ENCODE data around the gene EMID1.

The EMID1 gene

DNA sequence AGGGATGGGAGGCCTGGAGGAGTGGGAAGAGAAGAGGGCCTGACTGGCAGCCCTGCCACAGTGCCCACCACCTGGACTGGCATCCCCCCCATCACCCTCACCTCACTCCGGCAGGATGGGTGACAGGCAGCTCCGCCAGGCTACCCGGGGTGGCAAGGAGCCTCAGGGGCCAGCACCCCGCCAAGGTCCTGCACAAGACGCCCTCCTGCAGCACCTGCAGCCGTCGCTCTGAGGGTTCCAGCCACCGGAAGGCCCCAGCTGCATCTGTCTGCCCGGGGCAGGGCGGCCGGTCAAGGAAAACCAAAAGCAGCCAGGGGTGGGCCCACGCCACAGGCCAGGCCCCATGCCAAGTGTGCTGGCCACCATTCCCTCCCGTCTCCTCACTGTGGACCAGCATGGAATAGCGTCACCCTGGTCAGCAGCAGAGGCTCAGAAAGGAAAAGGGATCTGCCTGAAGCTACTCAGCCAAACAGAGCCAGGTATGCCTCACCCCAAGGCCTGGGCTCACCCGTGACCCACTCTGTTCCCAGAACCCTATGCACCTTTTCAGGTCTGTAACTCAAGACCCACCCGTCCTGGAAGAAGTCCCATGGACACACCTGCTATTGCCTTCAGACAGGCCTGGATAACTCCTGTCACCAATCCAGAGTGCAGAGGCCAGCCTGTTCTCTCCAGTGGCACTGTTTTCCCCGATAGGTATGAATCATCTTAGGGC, 55.1 kb downstream of the EMID1 start:
- DNase-seq (ENCODE audit: low read depth), result no peak

DNA sequence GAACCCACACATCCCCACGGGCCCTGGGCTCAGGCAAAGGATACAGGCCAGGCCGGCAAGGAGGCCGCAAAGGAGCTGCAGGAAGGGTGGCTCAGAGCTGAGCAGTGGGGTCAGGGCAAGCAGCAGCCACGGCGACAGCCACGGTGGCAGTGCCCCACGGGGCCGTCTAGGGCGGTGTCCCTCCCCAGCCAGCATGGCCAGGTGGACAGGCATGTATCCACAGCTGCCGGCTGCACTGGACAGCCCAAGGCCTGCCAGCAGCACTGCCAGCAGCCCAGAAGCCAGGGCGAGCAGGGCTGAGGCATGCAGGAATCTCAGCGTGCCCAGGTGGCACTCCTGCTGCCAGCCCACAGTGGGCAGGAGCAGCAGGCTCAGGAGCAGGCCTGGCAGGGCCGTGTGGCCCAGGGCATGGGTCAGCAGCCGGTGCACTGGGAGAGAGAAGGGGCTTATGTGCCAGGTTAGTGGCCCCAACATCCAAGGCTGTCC, 58.1 kb downstream of the EMID1 start:
- no peak for DNase-seq (ENCODE audit: low read depth)

- no peak for DNase-seq (ENCODE audit: low read depth)
Measured at GRCh38 chr22:29265305-29265704, 59.6 kb downstream of the EMID1 start.

- DNase-seq (ENCODE audit: low read depth), result no peak
Measured at GRCh38 chr22:29265929-29266328, 60.2 kb downstream of the EMID1 start.

DNA sequence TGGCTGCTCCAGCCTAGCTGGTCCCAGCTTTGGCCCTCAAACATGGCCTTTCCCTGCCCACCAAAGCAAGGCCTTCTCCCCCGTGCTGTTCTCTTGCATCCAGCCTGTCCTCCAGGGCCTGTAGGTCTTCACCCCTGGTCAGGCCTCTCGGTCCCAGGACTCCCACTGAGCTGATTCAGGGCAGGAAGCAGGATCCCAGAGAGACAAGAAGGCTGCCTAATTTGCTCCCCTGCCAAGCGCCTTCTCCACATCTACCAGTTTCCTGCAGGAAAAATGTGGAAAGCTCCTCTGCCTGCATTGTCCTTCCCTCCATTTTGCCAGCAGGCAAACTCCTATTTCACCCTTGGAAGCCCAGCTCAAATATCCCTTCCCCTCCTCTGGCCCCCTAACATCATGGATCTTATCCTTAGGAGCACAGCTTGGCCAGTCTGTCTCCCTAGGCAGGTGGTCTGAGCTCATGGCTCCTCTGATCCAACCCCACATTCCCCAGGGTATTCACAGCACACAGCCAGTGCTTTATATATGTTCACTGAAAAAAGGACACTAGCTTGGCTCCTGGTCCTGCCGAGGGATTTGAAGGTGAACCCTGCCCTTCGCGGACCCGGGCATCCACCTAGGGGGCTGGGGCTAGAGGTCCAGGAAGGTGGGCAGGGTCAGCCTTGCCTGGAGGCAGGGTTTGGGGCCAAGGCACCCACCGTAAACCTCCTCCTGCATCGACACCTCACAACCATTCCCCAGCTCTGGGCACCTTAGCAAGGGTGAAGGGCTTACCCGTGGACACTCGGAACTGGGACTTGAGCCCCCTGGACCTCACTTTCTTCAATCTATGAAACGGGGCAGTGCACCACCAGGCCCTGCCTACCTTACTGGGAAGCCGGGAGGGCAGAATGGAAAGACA, 61.1 kb downstream of the EMID1 start:
- no peak for DNase-seq (ENCODE audit: low read depth)

DNA sequence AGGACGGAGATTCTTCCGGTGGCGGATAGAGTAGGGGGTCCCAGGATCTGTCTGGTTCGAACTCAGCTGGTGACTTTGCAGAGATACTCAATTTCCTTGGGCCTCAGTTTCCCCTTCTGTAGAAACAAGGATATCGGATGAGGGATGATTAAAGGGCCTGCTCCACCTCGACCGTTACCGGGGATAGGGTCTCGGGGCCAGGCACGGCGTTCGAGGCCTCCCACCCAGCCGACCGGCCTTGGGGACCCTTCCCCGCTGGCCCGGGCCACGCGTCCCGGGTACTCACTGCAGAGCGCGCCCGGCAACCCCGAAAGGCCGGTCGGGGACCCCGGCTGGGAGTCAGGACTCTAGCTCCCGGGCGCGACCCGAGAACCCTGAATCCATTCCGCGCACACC, 61.8 kb downstream of the EMID1 start:
- DNase-seq (ENCODE audit: low read depth), result no peak

GRCh38 chr22:29267858-29268510, 62.3 kb downstream of the EMID1 start, which contains the start of the genes EWSR1 and RHBDD3:
EWSR1 (plus strand) TSS chr22:29268268; CDS start chr22:29268337, 69 bp downstream.
RHBDD3 (minus strand) TSS chr22:29267981; CDS start chr22:29265626, 2,355 bp downstream.
- DNase-seq (ENCODE audit: low read depth), result peak; percentile 98

DNA sequence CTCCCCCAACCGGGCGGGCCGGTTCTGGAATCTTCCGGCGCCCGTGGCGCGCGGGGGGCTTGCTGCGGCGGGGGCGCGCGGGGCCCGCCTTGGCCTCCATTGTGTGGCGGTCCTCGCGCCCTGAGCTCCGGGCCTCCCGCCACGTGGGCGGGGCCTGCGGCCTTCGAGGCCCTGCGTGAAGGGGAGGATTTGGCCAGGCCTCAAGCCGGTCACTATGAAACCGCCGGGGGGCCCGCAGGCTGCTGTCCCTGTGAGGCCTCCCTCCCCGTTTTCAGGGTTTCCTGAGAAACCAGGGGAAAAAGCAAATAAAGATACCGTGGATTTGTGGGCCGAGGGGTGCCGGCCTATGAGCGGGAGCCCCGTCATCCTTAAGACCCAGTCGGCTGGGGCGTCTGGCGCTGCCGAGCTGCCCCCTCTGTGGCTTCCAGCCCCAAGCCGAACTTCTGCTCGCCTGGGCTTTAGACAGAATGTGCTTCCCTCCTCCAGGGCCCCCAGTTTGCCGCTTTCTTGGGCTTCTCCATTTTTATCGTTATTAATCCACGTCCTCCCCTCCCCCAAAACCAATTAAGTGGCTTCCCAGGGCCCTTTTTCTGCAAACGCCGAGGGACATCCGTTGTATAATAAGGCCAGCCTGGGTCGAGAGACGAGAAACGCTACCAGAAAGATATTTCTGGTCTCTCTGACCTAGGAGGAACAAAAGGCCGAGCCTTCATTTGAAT, 63.0 kb downstream of the EMID1 start:
- peak; percentile 70 for DNase-seq (ENCODE audit: low read depth)

DNA sequence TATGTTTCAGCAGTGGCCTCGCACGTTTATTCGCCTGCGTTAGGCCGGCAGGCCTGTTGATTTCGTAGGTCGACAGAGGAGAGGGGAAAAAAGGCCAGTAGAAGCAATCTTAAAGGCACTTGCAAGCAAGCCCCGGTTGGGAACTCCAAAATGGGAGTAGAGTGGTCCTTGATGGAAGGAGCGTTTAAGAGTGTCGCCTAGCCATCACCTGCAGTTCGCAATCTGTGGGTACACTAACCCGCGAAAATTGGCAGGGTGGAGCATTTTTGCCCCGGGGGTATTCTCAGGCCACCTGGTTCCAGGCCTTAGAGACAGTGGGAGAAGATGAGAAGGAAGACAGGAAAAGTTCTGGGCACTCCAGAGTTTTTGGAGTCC, 63.5 kb downstream of the EMID1 start:
- DNase-seq (ENCODE audit: low read depth), result no peak

DNA sequence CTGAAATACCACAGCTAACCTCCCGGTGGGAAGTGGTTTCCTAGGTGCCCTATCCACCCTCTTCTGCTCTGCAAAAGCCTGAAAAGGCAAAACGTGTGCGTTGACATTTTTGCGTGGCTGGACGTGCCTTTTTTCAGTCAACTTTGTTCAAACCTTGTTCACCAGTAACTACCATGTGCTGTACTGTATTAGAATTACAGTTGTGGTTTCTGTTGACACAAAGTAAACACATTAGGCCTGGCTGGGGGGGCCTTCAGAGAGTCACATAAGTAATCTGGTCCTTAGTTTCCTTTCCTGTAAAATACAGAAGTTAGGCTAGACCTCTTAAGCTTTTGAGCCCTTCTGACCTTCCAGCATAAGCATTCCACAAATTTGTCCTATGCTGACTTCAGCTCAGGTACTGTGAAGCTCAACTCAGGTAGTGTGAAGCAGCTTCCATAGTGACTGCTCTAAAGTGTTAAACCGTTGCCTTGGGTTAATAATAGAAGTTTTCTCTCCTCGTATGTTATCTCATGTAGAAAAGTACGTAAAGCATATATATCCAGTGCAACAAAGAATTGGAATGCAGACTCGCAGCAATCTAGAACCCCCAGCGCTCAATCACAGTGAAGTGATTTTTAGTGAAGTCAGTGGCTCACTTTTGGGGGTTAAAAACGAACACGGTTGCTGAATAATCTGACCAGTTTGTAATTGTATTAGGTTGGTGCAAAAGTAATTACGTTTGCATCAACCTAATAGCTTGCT, 64.2 kb downstream of the EMID1 start:
- peak; percentile 40 for DNase-seq (ENCODE audit: low read depth)

- peak; percentile 74 for DNase-seq (ENCODE audit: low read depth)
Measured at GRCh38 chr22:29270475-29271271, 65.0 kb downstream of the EMID1 start.

GRCh38 chr22:29272624-29273023, 66.9 kb downstream of the EMID1 start:
- no peak for DNase-seq (ENCODE audit: low read depth)

GRCh38 chr22:29275167-29275566, 69.5 kb downstream of the EMID1 start:
- DNase-seq (ENCODE audit: low read depth), result no peak

DNA sequence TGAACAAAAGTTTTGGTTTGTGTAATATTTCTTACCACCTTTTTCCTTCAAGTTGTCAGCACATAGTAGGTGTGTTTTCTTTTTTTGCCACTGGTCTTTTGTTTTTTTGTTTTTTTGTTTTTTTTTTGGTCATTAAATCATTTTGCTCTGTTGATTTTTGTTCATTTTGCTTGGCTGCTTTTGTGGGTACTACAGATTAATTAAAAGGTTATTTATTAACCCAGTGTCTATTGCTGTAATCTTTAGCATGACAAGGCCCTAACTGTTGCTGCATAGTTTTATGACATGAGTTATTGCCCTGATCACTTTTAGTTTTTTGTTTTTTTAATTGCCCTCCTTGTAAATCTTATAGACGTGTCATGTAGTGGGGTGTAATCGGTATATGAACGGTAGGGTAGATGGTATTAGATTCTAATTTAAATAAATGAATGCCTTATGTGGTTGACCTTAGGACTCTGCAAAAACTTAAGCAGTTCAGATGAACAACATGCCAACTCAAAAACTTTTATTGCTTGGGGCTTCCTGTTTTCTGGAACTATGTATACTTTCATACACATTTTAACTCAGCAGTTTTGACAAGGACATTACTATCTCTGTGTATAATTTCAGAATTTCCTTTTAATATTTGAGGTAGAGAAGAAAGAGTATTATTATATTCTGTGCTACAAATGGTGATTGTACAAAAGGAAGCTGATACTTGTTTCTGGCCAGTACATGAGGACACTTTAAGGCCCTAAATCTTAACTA, 70.3 kb downstream of the EMID1 start:
- DNase-seq (ENCODE audit: low read depth), result no peak

- no peak for DNase-seq (ENCODE audit: low read depth)
Measured at GRCh38 chr22:29277927-29278326, 72.2 kb downstream of the EMID1 start.

DNA sequence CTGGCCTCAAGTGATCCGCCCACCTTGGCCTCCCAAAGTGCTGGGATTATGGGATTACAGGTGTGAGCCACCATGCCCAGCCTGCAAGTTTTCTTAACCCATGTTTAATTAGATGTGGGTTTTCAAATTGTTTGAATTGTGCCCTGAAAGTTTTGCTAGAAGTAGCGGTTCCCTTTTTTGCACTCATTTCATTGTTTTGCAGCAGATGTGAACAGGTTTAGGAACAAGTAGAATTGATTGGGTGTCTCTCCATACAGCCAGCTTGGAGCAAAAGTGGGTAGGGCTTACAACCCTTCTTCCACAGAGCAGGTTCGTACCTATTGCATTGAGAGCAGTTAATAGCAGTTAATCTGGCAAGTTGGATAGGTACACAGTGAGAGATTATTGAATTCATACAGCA, 78.5 kb downstream of the EMID1 start:
- no peak for DNase-seq (ENCODE audit: low read depth)

GRCh38 chr22:29288837-29289236, 83.1 kb downstream of the EMID1 start:
- DNase-seq (ENCODE audit: low read depth), result no peak

DNA sequence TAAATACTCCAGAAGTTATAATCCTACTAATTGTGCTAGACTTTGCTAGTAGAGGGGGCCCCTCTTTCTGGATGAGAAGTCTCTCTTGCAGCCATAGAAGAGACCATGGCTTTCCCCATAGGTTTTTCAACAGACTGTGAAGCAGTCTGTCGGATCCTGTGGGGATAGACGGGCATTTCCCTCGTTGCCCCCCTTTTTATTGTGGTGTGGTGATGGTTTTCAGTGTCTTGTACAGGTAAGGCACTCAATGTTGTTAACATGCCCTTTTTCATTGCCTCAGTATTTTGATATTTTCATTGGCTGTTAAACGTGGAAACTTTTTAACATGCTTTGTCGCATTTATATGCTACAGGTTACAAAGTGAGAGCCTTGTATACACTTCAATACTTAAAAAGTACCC, 84.4 kb downstream of the EMID1 start:
- DNase-seq (ENCODE audit: low read depth), result no peak

DNA sequence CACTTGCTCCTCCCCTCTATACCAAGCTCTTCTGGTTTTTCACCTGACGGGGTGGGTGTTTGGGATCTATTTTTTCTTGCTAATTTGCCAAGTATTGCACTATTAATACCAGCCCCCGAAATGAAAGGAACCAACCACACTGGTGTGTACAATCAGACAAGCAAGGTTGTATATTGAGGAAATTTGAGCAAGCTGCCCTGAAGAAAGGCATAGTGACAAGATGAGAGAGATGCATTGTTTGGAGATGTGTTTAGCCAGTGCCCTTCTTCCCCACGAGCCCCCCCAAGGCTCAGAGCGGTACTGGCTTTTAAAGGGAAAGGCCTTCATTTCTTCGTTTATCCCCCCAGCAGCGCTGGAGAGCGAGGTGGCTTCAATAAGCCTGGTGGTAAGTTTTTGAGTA, 85.5 kb downstream of the EMID1 start:
- no peak for DNase-seq (ENCODE audit: low read depth)

DNA sequence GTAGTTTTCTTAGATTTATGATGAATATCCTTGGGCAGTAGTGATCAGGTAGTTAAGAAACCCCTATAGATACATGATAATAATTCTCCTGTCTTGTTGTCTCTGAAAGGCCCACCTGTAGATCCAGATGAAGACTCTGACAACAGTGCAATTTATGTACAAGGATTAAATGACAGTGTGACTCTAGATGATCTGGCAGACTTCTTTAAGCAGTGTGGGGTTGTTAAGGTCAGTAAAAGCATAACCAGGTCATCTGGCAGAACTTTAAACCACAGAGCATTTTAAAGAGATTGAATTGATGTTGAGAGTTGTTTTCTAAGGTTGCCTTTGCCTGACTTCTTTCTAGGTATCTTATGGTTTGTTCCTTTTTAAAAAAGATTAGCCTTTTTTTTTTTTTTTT, 86.7 kb downstream of the EMID1 start:
- DNase-seq (ENCODE audit: low read depth), result no peak

Measured in iris pigment epithelial cell (primary cell).